ENCODE measurements around the gene SPOCK1.

DNA sequence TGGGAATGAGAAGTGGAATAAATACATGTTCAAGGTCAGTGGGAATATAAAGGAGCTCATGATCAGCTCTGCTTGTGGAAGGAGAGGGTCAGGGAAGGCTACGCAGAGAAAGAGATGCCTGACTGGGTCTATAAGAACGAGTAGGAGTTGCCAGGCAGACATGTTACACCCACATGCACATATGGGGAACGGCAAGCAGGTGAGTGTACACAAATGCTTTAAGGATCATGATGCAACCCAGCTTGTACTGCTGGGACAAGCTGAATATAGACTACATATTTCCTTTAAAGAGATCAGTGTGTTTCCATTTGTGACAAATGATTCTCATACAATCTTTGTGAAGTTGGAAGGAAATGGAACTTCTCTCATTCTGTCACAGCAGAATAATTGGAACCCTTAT, 141.7 kb downstream of the SPOCK1 start:
- TF ChIP-seq POLR2A (IDR thresholded peaks at IDR 0.05) = no peak
- TF ChIP-seq, protein P1, sequence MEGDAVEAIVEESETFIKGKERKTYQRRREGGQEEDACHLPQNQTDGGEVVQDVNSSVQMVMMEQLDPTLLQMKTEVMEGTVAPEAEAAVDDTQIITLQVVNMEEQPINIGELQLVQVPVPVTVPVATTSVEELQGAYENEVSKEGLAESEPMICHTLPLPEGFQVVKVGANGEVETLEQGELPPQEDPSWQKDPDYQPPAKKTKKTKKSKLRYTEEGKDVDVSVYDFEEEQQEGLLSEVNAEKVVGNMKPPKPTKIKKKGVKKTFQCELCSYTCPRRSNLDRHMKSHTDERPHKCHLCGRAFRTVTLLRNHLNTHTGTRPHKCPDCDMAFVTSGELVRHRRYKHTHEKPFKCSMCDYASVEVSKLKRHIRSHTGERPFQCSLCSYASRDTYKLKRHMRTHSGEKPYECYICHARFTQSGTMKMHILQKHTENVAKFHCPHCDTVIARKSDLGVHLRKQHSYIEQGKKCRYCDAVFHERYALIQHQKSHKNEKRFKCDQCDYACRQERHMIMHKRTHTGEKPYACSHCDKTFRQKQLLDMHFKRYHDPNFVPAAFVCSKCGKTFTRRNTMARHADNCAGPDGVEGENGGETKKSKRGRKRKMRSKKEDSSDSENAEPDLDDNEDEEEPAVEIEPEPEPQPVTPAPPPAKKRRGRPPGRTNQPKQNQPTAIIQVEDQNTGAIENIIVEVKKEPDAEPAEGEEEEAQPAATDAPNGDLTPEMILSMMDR (IDR thresholded peaks at IDR 0.05) = no peak
